NCI-H146 treated with DMSO at 0.1 percent for 48 hours (cell line): Measurements from ENCODE around the gene RBMXL3.

Source experiments
- DNase-seq: peaks from one replicate; lab custom pipeline; 2025; ENCODE audit not compliant: unreplicated experiment; lab: John Stamatoyannopoulos, UW

The RBMXL3 gene

DNA sequence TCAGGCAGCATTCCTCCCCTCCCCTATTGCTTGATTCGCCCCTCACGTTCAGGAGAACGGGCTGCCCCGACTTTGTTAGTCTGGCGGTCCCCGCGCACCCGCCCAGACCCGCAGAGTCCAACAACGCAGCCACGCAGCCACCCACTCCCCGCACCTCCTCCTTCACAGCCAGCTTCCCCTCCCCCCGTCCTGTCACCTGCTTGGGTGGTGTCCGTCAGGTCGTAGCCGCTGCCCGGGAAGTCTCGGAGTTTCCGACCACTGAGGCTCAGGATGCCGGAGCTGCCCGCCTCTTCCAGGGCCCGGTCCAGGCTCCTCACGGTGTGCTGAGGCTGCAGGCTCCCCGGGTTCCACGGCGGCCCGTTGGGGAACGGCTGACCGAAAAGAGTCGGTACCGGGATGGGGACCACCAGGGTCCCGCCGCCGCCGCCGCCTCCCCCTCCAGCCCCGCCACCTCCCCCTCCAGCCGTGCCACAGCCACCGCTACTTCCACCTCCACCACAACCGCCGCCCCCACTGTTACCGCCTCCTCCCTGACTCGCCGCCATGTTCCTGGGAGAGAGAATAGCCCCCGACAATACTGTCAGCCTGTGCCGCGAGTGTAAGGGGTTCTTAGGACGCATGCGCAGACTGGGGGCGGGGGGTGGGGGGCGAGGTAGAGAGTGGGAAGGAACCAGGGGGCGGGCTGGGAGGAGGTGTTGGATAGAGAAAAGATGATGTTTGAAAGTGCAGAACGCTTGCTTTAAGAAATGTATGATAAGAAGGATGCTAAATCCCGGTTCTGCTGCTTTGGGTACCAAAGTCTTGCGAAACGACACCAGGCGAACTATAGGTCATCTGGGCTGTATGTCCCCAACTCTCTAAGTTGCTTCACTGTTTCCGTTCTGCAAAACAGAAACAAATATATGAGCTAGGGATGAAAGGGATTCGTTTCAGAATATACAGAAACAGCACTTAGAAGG lies 44.6 kb downstream of the RBMXL3 start, which contains the start of gene LRCH2:
Gene LRCH2 (minus strand): TSS at position 600 of the 959 bp plus-strand sequence. CDS start 55 bp downstream, at position 545.
- peak; percentile 17 for DNase-seq

DNA sequence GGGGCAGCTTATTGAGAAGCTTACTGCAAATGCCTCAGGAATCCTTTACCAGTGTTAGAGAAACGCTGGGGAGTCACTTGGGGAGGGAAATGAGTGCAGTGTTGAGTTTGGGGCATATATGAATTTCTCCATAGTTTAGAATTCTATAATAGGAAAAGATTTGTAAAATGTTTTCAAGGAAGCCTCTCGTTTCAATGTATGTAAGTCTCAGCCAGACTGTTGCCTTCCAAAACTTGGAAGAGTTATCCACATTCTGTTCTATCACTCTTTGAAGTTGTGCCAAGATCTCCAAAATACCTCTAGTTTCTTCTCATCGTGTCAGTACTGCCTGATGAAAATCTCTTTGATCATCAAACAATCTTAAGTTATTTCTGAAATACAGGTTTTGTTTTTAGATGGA lies 45.3 kb downstream of the RBMXL3 start:
- no peak for DNase-seq

DNA sequence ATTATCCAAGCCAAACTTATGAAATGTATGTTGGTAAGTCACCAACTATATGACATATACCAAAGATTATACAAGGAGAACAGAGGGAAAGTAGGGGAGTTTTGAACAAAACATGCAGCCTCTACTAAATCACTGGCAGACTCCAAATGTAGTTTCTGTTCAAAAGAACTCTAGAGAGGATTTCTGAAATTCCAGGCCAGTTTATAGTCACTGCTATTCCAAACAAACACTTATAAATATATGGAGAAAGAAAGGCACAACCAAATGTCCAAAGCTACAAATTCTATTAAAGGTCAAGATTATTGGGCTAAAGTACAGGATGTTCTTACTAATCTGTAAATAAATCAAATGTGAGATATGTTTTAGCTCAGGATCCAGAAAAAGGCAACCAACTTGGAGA lies 47.4 kb downstream of the RBMXL3 start:
- DNase-seq: no peak

DNA sequence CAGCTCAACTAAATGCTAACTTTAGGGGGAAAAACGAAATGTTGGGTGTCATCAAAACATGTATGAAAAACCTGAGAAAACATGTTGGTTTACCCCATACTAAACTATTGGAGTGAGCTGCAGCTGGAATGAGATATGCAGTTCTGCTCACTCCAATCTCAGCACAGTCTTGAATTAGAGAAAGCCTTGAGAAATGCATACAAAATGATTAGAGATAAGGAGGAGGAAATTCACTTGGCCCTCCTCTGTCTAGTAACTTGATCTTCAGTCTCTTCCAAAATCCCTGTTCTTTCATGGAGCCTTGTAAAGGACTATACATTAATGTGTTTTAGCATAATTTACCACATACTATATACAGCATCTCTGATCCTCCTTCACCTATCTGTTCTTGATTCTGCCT lies 47.8 kb downstream of the RBMXL3 start:
- no peak for DNase-seq
